Fibroblast of skin of left quadriceps (primary cell): ENCODE data around the gene SLCO1A2.
"Not testable (repeated sequence)": the region's sequence is repeated elsewhere in the genome, so short reads cannot be mapped to it uniquely, and the experiment has no call there.

Experiments
- DNase-seq, 2 experiments: peaks; one replicate each; pipeline ENCODE4 v3.0.0-alpha.2; 2013; ENCODE audit warnings: low read depth in 2 of 2

Gene SLCO1A2, protein sequence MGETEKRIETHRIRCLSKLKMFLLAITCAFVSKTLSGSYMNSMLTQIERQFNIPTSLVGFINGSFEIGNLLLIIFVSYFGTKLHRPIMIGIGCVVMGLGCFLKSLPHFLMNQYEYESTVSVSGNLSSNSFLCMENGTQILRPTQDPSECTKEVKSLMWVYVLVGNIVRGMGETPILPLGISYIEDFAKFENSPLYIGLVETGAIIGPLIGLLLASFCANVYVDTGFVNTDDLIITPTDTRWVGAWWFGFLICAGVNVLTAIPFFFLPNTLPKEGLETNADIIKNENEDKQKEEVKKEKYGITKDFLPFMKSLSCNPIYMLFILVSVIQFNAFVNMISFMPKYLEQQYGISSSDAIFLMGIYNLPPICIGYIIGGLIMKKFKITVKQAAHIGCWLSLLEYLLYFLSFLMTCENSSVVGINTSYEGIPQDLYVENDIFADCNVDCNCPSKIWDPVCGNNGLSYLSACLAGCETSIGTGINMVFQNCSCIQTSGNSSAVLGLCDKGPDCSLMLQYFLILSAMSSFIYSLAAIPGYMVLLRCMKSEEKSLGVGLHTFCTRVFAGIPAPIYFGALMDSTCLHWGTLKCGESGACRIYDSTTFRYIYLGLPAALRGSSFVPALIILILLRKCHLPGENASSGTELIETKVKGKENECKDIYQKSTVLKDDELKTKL

DNA sequence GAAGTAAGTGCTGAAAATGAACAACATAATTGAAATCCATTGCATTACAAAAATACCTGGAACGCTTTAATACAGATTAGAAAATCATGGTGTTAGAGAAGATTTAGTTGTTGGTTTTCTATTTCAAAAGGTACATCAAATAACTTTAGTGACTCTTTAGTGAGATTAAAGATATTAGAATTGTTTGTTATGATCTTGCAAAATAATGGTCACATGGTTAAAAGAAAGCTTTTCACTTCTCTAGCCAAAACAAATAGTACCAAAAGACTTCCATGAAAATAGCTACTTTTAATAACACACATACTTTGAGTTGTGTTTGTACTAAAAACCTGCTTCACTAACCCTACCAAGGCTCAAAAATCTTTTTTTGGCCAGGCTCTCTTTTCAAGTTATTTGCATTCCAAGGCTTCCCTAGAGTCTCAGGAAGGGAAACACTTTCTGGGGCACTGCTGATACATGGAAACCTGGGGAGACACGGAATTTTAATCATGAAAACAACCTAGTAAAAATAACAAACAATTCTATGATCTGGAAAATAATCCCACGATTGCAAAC is at the start of gene SLCO1A2:
Gene SLCO1A2, minus strand, starts transcription at position 147 of the 555 bp plus-strand sequence. CDS start 270 bp downstream, outside the sequence.
- DNase-seq = no peak

DNA sequence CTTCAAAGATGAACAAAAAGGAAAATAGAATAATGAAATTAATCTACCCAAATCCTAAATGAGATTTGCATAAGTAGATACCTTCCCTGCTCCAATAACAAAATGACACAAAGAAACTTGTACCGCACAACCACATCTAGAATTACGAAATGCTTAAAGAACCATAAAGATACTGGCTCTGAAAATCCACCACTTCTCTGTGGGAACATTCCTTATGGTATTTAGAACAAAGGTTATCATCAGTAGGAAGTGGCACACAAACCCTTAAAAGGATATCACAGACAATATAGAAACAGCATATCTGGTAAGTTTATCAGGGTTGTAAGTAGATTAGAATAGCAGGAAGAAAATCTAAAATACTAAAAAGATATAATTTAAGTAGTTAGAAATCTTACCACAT is 49.5 kb upstream of the SLCO1A2 start:
- DNase-seq = no peak

DNA sequence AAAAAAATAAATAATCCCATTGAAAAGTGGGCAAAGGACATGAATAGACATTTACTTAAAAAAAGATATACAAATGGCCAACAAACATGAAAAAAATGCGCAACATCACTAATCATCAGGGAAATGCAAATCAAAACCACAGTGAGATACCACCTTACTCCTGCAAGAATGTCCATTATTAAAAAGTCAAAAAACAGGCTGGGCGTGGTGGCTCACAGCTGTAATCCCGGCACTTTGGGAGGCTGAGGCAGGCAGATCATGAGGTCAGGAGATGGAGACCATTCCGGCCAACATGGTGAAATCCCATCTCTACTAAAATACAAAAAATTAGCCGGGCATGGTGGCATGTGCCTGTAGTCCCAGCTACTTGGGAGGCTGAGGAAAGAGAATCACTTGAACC is 46.6 kb upstream of the SLCO1A2 start:
- DNase-seq = not testable (repeated sequence)

DNA sequence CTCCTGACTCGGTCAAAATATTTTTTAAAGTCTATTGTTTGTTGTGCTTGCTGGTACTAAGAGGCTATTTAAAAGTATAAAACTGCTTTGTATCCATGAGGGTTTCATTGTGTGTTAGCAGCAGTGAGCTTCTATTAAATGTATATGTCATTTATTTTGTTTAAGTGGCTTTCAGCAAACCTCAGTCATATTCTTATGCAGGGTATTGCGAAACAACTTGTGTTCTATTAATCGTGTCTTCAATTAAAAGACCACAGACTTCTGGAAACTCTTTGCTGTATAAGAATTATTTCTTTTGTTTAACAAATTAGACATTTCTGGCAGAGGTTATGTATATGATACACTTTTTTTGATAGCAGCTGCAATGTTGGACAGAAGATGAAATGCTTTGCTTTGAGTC is 44.5 kb upstream of the SLCO1A2 start:
- no peak for DNase-seq

DNA sequence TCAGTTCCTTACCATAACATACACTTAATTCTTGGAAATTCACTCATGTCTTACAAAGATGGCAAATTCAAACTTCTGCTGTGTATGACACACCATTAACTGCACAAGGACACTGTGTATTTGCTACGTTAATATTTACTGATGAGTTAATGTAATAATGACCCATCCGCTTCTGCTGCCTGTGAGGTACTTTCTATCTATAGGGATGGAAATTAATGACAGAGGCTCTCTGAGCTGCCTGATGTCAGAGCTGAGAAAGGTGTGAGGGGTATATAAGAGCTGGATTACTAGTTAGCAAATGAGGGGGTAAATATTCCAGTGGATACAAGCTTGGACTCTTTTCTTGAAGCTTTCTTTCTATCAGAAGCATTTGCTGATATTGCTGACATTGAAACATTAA is 37.9 kb upstream of the SLCO1A2 start, which contains the start of gene IAPP:
Gene IAPP, plus strand, starts transcription at position 301 of the 400 bp plus-strand sequence. CDS start 450 bp downstream, outside the sequence.
- no peak for DNase-seq

DNA sequence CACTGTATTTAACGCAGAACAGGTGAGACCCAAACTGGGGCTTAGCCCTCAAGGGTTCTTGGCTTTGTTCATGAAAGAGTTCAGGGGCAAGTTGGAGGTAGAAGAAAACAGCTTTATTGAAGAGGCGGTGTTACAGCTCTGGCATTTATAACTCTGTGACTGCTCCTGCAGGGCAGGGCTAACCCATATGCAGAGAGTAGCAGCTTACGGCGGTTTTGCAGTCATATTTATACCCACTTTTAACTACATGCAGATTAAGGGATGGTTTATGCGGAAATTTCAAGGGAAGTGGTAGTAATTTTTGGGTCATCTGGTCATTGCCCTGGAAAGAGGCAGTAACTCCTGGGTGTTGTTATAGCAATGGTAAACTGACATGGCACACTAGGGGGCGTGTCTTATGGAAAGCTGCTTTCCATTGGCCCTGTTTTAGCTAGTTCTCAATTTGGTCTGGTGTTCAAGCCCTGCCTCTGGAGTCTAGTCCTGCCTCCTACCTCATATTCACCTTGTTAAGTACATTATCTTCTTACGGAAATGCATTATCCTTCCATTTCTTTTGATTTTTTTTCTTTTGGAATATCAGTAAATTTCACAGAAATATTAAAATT is 36.2 kb upstream of the SLCO1A2 start:
- no peak for DNase-seq

DNA sequence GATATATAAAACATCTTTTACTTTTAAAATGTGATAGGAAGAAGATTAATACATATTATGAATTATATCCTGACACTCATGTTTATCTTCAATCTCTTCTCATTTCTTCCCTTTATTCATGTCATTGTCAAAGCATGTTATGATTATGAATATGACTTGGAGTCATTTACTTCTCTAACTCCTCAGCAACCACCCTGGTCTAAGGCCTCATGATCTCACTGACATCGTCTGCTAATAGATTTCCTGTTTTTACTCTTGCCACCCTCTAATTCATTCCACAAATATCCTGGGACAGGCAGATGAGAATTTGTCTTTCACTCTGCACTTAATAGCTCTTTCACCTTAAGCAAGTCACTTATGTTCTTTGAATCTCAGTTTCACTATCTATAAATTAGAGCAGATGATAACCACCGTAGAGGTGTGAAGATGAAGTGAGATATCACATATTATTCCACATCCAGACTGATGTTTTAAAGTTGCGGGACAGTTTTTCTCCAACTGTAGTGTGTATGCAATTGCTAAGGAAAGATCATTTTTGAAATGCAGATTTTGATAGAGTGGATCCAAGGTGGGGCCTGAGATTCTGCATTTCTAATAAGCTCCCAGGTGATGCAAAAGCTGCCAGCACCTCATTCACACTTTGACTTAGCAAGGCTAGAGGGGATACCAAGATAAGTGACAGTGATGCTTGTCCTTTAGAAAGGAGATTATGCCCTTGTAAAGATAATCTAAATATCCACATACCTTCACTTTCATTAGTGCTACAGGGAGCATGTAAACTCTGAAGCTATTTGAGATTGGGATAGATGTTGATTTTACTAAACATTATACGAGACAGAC is 34.6 kb upstream of the SLCO1A2 start:
- no peak for DNase-seq

DNA sequence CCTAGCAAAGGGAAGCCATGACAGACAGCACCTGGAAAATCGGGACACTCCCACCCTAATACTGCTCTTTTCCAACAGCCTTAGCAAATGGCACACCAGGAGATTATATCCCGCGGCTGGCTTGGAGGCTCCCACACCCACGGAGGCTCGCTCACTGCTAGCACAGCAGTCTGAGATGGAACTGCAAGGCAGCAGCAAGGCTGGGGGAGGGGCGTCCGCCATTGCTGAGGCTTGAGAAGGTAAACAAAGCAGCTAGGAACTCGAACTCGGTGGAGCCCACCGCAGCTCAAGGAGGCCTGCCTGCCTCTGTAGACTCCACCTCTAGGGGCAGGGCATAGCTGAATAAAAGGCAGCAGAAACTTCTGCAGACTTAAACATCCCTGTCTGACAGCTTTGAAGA is 25.9 kb upstream of the SLCO1A2 start:
- DNase-seq = not testable (repeated sequence)

DNA sequence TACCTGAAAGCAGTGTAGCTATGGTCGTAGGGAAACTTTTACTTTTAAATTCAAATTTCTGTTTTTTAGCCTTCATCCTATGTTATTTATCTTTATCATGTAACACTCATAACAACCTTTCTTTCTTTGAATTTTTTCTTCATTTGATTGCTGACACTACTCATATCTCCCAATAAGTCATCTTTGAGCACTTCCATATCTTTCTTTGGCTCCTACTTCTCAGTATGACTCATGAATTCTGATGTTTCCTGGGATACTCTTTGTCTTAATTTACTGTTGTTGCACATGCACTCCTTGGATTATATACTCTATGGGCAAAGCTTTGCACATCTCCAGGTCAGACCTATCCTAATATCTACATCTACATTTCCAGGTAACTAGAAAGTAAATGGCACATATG is 19.9 kb upstream of the SLCO1A2 start:
- no peak for DNase-seq

DNA sequence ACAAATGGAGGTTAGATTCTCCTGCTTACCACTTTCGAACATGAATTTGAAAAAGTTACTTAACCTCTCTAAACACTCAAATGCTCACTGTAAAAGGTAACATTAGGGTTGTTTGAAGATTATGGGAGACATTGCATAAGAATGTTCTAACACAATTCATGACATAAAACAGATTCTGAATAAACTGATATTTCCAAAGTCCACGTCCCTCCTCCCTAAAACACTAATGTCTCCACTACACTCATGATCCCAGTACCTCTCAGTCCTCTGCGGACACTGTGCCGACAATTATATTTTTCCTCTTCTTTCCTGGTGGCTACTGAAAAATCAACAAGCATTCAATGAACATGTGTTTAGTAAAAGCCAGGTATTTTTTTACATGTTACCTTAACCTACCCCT is 19.2 kb upstream of the SLCO1A2 start:
- no peak for DNase-seq

DNA sequence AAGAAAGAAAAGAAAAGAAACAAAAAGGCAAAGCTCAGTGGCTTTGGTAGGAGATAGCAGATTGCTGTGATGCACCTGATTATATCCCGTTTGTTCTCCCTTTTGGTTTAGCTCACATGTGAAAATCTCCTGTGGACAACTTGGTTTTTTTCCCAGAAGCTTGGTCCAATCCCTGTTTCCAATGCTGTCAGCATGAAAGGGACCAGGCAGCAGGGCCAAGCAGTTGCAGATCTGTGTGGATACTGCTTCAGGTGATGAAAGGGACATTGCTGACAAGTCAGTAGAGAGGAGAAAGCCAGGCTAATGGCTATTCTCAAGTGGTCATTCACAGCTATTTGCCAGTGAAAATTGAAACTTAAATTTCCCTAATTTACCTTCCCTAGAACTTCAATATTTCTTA is 18.8 kb upstream of the SLCO1A2 start:
- no peak for DNase-seq

DNA sequence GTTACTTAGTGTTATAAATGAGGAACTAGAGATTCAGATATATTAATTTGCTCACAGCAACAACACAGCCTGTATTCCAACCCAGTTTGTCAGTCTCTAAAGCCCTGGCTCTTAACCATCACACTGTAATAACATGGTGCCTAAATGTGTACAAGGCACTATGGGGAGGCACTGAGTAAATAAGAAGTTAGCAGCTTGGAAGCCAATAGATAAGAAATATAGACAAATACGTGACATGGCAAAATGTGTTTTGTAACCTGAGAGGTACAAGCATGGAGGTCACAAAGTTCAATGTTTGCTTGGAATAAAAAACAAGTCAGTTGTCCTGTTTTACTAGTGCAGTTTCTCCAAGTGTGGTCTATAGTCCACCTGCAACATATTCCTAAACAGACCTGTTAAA is 16.3 kb upstream of the SLCO1A2 start:
- no peak for DNase-seq

DNA sequence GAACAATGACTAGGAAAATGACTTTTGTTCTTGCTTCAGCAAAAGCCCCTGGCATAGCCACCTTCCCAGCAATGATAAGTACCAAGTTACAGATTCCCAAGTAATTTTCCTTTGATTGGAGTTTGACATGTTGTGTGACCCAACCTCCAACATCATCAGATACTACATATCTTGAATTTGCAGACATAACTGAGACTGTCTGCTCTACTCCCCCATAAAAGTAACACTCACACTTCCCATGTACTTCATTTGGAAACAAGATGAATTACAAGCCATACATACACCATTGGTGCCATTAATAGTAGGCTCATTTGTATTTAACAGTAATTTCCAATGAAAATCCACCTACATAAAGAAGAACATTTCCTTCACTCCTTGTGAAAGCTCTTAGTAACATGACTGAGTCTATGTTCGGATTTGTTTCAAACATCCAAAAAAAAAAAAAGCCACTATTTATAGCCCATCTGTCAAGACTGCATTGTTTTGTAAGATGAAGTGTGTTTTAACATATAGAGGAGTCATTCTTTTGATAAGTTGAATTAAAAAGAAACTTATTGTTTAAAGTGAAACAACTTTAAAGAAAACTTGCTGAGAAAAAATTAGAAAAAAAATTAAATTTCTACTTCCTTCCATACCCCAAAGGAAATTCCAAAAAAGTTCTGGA is 12.0 kb upstream of the SLCO1A2 start:
- no peak for DNase-seq

DNA sequence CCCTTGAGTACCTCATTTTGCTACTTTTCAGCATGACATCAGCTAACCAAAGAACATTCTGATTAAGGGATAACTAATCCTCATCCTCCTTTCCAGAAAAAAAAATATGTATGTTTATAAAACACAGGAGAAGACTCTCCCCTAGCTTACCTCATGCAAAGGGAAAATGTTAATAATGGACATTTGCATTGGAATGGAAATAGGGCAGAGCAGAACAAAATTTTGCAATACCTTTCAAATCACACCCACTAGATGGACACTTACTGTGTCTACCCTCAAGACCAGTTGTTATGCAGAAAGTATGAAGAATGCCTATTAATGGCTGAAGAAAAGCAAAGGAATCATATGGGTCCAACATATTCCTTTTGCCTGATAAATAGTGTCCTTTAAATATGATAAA is 8.9 kb upstream of the SLCO1A2 start:
- no peak for DNase-seq

DNA sequence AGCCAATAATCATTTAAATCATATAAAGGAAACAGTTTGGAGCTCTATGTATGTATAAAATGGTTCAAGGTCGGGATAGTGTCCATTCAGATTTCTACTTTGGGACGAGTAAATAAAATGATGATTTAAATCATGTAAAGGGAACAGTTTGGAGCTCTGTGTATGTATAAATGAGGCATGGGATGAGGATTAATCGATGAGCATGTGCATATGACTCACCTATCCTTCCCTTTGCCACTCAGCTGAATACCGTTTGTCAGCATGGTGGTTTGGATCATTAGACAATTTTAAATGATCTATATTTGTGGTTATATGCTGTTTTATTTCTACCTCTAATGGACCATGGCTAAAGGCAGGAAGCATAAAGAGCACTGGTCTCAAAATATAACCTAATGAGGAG is 7.1 kb upstream of the SLCO1A2 start:
- no peak for DNase-seq

DNA sequence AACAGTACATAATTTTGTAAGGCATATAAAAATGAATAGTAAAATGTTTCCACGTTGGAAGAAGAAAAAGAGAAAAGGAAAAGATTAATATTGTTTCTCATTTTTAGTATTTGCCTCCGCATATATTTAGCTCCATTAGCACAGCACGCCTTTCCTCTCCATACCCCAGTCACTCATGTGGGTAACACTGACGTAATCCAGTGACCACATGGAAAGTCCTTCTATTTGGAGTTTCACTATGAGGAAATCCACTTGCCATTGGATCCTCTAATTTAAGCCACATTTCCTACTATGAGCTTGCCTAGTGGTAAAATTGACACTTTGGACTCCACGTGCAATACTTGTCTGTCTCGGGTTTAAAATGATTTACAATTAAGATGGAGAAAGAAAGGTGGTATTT is 5.7 kb upstream of the SLCO1A2 start:
- no peak for DNase-seq

DNA sequence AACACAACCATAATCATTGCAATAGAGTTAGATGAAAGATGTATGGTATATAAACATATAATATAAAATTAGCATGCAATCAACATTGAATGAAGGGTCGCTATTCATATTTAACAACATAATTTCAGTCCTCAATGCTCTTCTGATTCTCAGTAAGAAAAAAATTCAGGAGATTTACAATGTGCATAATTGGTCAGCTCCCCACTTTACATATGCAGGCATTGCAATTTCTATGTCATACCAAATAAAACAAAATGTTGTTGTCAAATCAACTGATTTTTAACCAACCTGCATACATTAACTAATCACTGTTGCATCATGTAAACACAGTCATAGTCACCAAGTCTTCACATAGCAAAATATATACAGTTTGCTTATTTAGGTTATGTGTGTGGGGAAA is 5.2 kb upstream of the SLCO1A2 start:
- no peak for DNase-seq

DNA sequence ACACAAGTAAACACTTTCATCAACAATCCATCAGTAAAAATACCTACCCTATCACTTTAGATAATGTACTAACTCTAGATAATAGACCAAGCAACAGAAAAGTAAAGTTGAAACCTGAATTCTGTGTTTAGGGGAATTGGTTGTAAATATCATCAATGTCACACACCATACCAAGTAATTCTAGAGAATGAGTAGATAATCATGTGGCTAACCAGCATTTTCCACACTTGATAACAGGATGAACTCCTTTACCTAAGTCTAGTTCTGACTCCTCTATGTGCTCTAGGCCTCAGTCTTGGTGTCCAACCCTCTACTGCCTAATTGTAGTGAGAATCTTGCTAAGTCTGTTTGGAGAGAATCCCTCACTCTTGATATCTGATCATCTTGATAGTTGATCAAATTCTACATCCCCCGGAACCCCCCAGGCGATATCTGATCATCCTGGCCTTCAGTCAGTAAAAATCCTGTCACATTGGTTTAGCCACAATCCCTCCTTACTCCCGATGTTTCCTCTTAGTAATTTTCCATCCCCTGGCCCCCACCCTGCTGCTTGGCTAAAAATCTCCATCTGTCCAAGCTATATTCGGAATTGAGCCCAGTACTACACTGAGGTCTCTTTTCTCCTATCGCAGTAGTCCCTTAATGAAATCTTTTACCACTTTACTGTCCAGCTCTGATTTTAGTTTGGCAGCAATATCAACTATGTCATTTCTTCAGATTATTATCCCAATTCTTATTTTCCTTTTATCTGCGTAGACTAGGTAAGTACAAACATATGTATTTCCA is 3.4 kb upstream of the SLCO1A2 start:
- no peak for DNase-seq

DNA sequence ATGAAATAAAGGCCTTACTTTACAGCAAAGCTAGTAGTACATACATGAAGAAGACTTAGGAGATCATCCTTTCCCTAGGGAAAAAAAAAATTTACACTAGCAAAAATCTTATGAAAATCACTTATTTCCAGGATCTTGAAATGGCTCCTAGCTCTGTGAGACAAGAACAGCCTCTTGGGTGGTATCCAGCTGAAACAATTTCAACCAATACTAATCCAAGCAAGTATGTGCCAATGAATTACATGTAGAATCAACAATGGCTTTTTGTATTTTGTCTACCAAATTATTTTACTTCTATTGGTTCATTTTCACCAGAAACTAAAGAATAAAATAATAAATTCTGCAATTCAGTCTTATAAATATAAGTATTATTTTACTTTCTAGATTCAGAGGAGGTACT is 2.7 kb upstream of the SLCO1A2 start:
- DNase-seq = no peak

DNA sequence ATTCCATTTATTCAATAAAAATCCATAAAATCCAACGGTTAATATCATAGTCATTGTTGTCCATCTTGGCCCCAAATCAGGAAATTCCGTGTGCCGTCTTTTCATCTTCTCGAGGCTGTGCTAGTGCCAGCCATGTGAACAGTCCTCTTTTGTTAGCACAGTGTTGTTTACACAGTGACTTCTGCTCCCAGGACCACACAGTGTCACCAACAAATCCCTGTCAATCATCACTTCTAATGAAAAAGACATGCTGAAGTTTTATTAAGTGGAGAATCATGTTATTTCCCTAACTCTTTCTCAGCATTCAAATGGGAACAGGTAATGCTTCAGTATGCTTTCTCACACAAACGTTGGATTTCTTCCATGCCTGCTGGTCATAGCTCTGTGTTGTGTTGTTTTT is 1.9 kb upstream of the SLCO1A2 start:
- DNase-seq = no peak
